GM21825 (cell line): ENCODE measurements around the gene CCNT1.
"Not testable (repeated sequence)": the region's sequence is repeated elsewhere in the genome, so short reads cannot be mapped to it uniquely, and the experiment has no call there.

ENCODE experiments used
- ATAC-seq: cut with Tn5 transposase; IDR thresholded peaks from one replicate; pipeline ENCODE4 v1.9.1; 2021; ENCODE audit warnings: mild to moderate bottlenecking, moderate library complexity; ENCODE audit not compliant: unreplicated experiment

Gene CCNT1

DNA sequence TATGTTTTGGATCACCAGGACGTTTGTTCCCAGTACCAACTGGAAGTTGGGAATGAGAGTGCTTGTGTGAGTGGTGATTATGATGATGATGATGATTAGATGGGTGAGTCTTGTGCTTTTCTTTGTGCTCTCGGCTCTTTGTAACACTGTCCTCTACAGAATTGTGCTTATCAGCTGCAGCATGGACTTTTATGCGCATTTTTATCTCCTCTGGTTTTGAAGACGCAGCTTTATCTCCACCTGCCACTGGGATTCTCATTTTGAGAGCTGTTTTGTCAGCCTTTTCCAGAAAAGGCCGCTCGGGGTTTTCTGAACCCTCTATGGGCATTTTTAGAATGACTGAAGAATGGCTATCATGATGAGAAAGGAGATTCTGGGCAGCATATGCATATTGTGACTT, 22.9 kb downstream of the CCNT1 start:
- no peak for ATAC-seq

DNA sequence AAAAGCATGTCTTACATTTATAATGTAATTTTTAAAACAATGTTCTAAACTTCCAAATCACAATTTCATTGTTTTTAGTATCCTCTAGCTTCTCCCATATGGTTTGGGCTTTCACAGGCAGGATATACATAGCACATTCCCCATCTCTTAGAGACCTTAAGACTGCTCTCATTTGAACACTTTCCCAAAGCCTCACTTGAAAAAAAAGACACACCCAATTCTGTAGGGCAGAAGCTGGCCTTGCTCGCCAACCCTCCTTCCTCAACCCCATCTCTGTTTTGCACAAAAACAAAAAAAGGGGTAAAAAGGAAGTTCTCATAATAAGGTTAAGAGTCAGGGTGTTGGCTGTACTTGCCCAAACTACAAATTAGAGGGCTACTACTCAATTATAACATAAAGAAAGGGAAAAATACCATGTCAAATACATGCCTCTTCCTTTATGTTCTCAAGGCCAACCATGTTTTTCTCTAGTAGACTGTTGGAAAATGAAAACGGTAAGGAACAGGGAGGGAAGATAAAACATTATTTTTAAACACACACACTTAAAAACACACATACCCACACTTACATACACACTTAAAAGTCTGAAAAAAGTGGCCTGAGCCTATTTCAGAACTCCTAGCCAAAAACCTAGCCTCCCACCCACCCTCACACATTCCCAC, 24.6 kb downstream of the CCNT1 start:
- no peak for ATAC-seq

DNA sequence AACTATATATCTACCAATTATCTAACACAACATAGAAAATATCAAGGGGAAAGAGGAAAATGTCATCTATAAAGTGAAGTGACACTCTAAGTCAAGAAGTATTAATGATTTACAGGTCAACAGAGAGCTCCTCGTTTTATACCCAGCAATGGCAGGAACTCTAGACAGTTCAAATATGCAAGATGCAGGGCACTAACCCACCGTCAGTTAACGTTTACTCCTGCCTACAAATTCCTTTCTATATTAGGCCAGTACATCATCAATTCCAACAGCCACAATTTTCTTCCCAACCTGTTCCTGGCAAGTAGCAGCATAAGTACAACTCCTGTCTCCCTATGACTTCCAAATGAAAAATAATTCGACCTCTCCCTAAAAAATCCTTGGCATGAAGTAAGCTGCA, 25.5 kb downstream of the CCNT1 start:
- no peak for ATAC-seq

DNA sequence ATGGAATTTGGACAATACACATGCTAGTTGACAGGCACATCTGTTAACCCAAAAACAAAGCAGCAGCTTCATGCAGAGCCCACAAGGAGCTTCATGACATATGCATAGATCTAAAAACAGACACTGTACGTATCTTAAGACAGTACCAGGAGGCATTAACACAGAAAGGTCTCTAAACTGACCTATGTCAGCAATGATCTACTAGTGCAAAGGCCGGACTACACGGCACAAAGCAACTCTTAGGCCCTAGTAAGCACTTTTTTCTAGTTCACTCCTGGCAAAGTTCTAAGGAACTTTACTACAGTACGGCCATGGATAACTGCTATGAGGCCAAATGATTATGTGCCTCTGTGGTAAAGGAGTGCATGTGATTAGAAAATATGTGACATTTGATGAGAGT, 26.1 kb downstream of the CCNT1 start:
- ATAC-seq: no peak

DNA sequence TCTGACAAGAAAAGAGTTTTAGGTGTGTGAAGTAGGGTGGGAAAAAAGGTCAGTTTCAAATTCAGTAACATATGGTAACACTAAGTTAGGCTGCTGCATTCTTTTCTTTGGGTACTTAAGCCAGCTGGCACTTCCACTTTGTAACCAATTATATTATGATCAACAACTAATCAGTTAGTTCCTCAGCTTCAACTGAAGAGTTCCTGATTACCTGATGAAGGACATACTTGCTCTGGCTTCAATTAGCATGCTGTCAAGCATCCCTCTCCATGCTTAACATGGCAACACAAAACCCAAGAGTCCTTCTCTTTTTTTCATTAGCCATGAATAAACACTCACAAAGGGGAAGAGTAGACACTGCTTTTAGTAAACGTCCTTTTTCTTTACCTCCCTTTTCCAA, 27.7 kb downstream of the CCNT1 start:
- no peak for ATAC-seq

DNA sequence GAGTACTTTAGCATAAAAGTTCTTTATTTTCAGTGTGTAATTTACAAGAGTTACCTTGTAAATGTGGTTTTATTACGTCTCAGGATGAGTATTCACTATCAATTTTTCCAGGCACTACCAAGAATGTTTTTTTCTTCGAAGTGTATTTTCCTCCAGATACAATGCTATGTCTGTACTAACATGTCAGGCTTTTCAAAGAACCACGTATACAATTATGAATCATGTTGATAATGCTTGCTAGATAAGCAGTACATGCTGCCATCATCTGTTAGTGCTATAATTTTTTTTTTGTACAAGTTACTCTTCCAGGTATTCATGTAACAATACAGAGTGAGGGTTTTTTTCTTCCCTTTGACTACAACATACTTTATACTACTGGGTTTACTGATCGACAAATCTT, 28.9 kb downstream of the CCNT1 start:
- no peak for ATAC-seq

DNA sequence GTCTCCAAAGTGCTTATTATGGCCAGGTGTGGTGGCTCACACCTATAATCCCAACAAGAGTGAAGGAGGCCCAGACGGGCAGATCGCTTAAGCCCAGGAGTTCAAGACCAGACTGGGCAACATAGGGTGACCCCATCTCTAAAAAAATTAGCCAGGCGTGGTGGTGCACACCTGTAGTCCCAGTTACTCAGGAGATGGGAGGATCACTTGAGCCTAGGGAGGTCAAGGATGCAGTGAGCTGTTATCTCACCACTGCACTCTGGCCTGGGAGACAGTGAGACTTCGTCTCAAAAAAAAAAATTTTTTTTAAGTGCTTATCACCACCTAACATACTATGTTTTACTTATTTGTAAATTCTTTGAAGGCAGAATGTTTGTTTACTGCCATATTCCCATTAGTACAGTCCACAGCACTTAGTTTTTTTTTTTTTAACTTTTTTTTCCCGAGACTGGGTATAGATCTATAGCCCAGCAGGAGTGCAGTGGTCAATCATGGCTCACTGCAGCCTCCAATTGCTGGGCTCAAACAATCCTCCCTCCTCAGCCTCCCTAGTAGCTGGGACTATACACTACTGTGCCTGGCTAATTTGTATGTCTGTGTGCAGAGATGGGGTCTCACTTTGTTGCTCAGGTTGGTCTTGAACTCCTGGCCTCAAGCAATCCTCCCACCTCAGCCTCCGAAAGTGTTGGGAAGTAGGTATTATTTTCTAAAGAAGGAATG, 29.7 kb downstream of the CCNT1 start:
- ATAC-seq: no peak

DNA sequence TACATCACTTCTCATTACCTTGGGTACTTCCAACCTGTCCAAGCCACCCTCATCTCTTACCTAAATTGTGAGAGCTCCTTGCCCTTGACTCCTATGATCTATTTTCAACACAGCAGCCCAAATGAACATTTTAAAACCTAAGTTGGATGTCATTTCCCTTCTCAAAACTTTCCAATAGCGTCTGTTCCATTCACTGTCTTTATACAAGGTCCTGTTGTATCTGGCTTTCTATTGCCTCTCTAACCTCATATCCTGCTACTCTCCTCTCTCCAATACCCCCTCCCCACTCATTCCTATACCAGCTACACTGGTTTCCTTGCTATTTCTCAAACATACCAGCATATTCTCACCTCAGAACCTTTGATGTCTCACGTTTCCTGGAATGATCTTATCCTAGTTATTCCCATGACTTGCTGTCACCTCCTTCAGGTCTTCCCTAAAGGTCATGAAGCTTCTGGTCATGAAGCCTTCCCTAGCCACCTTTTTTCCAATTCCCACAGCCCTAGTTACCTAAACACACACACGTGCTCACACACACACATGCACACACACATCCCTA, 30.4 kb downstream of the CCNT1 start:
- ATAC-seq: no peak

DNA sequence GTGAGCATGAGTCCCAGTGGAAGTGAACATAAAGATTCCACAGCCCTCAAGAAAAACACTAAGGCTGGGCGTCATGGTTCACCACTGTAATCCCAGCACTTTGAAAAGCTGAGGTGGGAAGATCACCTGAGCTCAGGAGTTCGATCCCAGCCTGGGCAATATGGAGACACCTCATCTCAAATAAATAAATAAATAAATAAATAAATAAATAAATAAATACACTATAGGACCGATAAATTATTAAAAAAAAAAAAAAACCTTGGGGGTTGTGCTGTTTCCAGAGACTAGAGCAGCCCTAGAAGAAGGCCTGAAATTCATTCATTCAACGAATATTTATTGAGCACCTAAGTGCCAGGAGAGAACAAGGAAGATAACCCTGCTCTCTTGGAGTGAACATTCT, 33.0 kb downstream of the CCNT1 start:
- ATAC-seq: no peak

DNA sequence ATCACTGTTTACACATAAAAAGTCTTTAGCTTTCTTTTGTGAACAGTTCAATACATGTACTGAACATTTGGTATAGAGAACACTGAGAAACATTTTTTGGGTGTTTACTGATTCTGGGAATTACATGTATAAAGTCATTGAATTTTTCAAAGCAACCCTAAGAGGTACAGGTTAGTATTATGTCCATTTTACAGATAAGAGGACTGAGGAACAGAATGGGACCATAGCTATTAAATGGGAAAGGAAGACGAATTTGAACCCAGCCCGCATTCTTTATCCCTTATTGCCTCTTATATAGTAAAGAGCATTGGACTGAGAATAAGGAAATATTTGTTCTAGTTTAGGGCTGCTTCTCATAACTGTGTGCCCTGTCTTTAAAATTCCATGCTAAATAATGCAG, 33.6 kb downstream of the CCNT1 start:
- no peak for ATAC-seq

DNA sequence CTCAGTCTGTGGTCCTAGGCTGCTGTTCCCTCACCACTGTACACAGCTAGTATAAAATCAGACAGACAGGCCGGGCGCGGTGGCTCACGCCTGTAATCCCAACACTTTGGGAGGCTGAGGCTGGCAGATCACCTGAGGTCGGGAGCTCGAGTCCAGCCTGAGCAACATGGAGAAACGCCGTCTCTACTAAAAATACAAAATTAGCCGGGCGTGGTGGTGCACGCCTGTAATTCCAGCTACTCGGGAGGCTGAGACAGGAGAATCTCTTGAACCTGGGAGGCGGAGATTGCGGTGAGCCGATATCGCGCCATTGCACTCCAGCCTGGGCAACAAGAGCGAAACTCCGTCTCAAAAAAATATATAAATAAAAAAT, 34.0 kb downstream of the CCNT1 start:
- ATAC-seq: not testable (repeated sequence)

DNA sequence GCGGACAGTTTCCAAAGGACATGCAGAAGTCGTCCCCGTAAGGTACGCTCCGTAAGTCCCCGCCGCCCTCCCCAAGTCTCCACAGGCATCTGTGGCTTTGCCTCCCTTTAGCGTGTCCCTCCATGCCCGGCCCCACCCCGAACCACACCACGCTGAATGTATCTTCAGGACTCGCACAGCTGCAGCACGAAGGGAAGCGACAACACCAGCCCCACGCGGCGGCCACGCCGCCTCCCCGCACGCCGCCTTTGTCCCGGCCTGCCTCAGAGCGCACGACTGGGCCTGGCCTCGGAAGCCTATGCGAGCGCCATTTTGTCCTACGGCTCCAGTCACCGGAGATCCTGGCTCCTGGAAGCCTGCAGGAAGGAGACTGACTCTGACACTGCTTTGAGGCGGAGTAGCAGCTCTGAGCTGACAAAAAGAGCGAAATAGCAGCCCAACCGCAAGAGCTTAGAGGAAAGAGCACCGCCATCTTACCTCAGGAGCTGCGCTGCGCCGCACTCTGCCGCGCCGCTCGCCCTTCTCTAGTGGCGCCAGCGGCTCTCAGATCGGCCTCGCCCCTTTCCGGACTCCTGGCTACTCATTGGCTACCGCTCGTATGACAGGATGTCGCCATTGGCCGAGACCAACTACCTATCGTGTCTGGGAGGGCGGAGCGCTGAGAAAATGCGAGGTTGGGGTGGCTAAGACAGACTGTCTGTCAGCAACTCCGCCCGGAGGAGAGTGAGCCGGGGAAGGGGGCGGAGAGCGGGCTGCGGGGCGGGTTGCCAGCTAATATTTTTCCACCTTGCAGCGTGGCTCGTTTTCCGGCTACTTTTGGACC, 34.6 kb downstream of the CCNT1 start, which contains the start of gene KANSL2:
TSS of gene KANSL2 (minus strand) at position 529 of the 823 bp plus-strand sequence. CDS start 606 bp downstream, outside the sequence.
- peak; percentile 99 for ATAC-seq

DNA sequence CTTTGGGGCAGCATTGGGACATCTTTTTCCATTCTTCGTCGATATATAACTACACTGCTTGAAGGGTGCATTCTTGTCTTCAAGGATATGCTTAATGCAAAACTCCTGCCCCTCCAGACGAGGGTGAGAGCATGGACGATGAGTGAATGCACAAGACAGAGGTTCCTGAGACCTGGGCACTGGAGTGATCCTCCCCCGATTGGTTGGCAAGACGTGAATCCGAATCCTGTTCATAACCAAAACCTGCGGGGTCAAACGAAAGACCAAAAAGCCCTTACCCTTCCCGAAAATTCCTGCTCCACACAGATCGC, 35.2 kb downstream of the CCNT1 start:
- ATAC-seq: no peak

DNA sequence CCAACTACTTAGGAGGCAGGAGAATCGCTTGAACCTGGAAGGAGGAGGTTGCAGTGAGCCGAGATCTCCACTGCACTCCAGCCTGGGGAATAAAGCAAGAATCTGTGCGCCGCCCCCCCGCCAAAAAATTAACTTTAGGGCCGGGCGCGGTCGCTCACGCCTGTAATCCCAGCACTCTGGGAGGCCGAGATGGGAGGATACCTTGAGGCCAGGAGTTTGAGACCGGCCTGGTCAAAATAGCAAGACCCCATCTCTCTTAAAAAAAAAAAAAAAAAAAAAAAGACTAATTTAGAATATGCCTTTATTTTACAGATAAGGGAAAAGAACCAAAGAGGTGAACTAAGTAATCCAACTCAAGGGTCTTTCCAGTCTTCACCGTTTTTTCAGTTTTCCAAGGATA, 35.6 kb downstream of the CCNT1 start:
- no peak for ATAC-seq

DNA sequence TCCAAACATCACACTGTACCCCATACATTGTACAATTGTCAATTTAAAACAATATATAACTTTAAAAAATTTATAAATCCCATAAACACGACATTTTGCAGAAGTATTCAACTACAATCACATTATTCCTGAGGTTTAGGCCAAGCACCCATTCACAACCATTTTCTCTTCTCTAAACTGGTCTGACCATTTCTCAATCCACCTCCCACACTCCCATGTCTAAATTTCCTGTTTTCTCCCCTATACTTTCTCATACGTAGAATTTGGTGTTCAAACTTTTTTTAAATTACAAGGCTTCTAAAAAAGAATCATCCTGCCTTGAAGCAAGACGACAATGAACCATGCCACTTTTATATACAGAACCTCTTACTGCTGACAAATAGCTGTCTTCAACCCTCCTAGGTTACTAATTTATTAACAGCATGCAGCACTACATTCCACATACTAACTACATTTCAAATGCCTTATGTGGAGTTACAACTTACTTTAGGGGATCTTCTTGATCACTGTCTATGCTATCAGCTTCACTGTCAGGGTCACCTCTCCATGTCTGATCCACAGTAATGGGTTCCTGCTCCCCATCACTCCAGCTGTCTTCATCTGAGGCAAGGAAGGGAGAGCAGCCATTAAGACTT, 37.8 kb downstream of the CCNT1 start:
- ATAC-seq: no peak

DNA sequence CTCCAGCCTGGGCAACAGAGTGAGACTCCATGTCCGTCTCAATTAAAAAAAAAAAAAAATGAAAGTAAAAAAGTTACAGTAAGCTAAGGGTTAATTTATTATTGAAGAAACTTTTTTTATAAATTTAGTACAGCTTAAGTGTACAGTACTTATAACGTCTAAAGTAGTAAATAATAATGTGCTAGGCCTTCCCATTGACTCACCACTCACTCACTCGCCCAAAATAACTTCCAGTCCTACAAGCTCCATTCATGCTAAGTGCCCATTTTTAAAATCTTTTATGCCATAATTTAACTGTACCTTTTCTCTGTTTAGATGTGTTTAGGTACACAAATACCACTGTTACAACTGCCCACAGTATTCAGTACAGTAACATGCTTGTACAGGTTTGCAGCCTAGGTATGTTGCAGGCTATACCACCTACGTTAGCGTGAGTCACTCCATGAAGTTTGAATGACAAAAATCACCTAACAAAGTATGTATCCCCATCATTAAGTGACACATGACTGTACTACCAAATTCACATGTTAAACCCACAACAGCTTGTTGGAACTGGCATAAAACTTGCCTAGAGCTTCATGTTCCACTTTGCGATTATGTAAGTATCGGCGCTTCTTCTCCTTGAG, 45.2 kb downstream of the CCNT1 start:
- no peak for ATAC-seq

DNA sequence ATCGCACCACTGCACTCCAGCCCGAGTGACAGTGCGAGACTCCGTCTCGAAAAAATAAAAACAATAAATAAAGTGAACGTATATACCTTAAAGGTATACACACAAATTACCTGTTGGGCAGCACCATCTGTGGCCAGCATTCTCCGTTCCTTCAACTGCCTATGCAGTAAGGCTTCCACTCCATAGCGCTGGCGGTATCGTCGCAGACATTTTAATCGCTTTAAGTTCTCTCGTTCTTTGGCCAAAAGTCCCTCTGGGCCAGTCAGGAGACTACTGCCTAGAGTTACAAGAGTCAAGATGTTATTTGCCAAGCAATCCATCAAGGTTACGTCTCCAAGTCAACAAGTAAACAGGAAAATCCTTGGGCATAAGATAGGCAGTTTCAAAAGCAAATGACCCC, 47.5 kb downstream of the CCNT1 start:
- no peak for ATAC-seq

DNA sequence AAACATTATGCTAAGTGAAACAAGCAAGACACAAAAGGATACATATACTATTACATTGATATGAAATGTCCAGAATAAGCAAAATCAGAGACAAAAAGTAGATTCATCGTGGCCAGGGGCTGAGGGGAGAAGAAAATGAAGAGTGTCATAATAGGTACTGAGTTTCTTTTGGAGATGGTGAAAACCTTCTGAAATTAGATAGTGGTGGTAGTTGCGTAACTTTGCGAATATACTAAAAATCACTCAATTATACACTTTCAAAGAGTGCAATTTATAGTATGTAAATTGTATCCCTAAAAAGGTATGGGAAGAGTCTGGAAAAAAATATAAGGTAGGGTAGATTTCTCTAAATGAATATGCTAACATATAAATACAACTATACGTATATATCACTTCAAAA, 56.6 kb downstream of the CCNT1 start:
- ATAC-seq: no peak

DNA sequence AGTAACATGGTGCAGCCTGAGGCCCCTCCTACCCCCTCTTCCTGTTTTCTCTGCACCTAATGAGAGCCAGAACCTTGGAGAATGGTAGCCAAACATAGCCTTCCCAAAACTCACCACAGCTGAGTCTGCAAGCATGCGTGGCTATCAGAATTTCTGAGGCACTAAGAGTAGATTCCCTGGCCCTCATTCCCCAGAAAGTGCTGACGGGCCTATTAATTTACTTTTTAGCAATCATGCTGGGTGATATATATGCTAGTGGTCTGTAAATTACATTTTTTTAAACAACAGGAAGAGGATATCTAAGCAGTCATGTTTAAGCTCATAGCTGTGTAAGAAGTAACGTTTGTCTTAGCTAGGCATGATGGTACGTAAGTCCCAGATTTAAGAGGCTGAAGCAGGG, 64.8 kb downstream of the CCNT1 start:
- no peak for ATAC-seq

DNA sequence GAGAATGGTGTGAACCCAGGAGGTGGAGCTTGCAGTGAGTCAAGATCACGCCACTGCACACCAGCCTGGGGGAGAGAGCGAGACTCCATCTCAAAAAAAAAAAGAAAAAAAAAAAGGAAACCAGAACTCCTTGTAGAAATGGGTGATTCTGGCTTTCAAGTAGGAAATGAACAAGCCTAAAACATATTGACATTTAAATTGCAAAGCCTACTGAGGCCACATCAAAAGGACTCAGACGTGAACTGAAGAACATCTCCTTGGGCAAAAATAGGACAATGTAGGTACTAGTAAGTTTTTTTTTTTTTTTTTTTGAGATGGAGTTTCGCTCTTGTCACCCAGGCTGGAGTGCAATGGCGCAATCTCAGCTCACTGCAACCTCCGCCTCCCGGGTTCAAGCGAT, 71.2 kb downstream of the CCNT1 start:
- not testable (repeated sequence) for ATAC-seq

DNA sequence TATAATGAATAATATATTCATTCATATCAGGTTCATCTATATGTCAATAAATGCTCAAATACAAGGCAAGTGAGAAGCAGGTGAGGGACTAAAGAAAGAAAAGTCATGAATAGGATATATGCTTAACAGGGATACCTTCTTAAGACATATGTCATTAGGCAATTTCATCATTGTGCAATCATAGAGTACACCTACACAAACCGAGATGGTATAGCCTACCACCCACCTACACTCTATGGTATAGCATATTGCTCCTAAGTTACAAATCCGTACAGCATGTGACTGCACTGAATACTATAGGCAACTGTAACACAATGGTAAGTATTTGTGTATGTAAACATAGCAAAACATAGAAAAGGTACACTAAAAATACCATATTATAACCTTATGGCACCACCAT, 73.5 kb downstream of the CCNT1 start:
- no peak for ATAC-seq
